DND-41 (cell line): ENCODE data around the gene DOCK9.

ENCODE experiments used
- ATAC-seq: fragments of 200-7000 bp; cut with Tn5 transposase; 3 replicates; pipeline ENCODE4 v1.9.1; 2021; ENCODE audit warnings: low read depth; ENCODE audit not compliant: insufficient read depth
- DNase-seq: peaks from one replicate; pipeline ENCODE4 v3.0.0-alpha.2; 2020
- H2AFZ ChIP-seq: 2 replicates; pipeline ENCODE4 v1.6.0; 2012; ENCODE audit warnings: low read depth, low read length
- H3K27ac ChIP-seq: 2 replicates; pipeline ENCODE4 v1.5.1; 2012; ENCODE audit warnings: low read length, inconsistent platforms
- H3K27me3 ChIP-seq: fragments of 200-600 bp; sonication (generic); 2 replicates; pipeline ENCODE4 v1.6.0; 2012; ENCODE audit warnings: low read length, mild to moderate bottlenecking, inconsistent platforms; ENCODE audit not compliant: insufficient read depth, poor library complexity
- H3K36me3 ChIP-seq: 2 replicates; pipeline ENCODE4 v1.5.1; 2012; ENCODE audit warnings: low read length, inconsistent platforms; ENCODE audit not compliant: insufficient read depth
- H3K4me1 ChIP-seq: 2 replicates; pipeline ENCODE4 v1.5.1; 2012; ENCODE audit warnings: mild to moderate bottlenecking, low read length; ENCODE audit not compliant: insufficient read depth
- H3K4me2 ChIP-seq: 2 replicates; pipeline ENCODE4 v1.6.0; 2012; ENCODE audit warnings: mild to moderate bottlenecking, moderate library complexity, low read length, inconsistent platforms; ENCODE audit not compliant: insufficient read depth
- H3K4me3 ChIP-seq, 2 experiments: fragments of 200-600 bp in 1 of 2; shearing (Covaris generic) in 1 of 2; 2 replicates each; pipeline ENCODE4 v1.5.1; 2012 to 2016; ENCODE audit warnings: inconsistent platforms in 2 of 2, low read length in 2 of 2, mild to moderate bottlenecking in 2 of 2, low read depth in 1 of 2, moderate library complexity in 1 of 2
- H3K79me2 ChIP-seq: 2 replicates; pipeline ENCODE4 v1.6.0; 2012; ENCODE audit warnings: low read length, inconsistent platforms; ENCODE audit not compliant: insufficient read depth
- H3K9ac ChIP-seq: 2 replicates; pipeline ENCODE4 v1.6.0; 2012; ENCODE audit warnings: low read depth, mild to moderate bottlenecking, inconsistent platforms, low read length, moderate library complexity
- H3K9me3 ChIP-seq: 2 replicates; pipeline ENCODE4 v1.5.1; 2012; ENCODE audit warnings: low read length, moderate library complexity, mild to moderate bottlenecking, inconsistent platforms; ENCODE audit not compliant: insufficient read depth, severe bottlenecking
- H4K20me1 ChIP-seq: 2 replicates; pipeline ENCODE4 v1.6.0; 2012; ENCODE audit warnings: low read length; ENCODE audit not compliant: insufficient read depth
- CTCF ChIP-seq: IDR thresholded peaks from 2 replicates; pipeline ENCODE4 v1.5.1; 2012; ENCODE audit warnings: borderline replicate concordance, low read length, moderate library complexity, mild to moderate bottlenecking; ENCODE audit not compliant: poor library complexity, severe bottlenecking; ENCODE audit errors: extremely low read depth
- EZH2 ChIP-seq: IDR thresholded peaks from 3 replicates; pipeline ENCODE4 v1.6.1; 2012; ENCODE audit warnings: borderline replicate concordance, low read depth, mild to moderate bottlenecking, moderate library complexity, low read length, inconsistent platforms; ENCODE audit not compliant: severe bottlenecking

DOCK9 gene

DNA sequence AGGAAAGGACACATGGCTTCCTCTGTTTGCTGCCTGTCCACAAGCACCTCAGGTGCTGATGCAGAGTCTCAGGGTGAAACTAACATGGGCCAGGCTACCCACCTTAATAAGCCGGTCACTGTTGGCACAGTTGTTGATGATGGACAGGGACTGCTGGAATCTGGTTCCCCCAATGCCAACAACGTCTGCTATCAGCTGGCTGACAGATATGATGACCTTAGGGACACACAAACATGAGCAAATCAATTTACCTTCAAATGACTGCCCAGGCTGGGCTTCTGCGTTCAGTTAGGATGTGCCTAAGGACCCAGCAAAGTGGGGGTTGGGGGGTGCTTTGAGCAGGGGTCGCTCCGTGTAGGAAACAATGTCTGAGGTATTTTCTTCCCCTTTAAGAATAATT lies 148.3 kb downstream of the DOCK9 start:
- Histone ChIP-seq H3K27ac (no peak overlapping the region), H3K79me2 (no peaks in the 10 kb centered on the region), H3K4me3 (no peak overlapping the region), H2AFZ (no peak overlapping the region), H3K27me3 (no peaks in the 10 kb centered on the region), H3K4me1 (no peaks in the 10 kb centered on the region), H3K4me2 (no peak overlapping the region), H3K9me3 (no peaks in the 10 kb centered on the region), H3K36me3 (peaks cover 31% of the 10 kb centered on the region), H4K20me1 (no peaks in the 10 kb centered on the region), H3K9ac (no peak overlapping the region)
- DNase-seq, result no peak
- TF ChIP-seq EZH2, result no peak
- no peak for TF ChIP-seq CTCF
- ATAC-seq, result no peak

DNA sequence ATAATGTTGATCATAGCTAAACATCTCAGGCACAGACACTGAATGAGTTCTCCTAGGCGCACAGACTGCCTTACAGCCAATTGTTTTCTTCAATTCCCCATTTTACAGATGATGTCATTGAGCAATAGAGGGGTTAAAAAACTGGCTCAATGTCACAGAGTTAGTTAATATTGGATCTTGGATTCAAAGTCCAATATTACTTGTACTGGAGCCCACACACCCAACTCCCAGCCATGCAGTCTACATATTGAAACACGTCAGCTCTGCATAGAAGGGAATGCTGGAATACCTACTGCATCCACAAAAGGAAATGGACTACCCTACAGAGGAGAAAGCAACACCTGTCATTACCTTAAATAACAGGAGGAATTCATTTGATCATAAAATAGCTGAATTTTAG lies 149.2 kb downstream of the DOCK9 start:
- no peak overlapping the region for H3K4me2 ChIP-seq
- H3K9me3 ChIP-seq, result no peaks in the 10 kb centered on the region
- ATAC-seq (no peak), DNase-seq (no peak)
- H3K79me2 ChIP-seq, result no peaks in the 10 kb centered on the region
- no peaks in the 10 kb centered on the region for H3K27me3 ChIP-seq
- no peak overlapping the region for H3K9ac ChIP-seq
- no peak overlapping the region for H3K4me3 ChIP-seq
- no peak overlapping the region for H2AFZ ChIP-seq
- H3K4me1 ChIP-seq, result no peaks in the 10 kb centered on the region
- TF ChIP-seq EZH2 (no peak), CTCF (no peak)
- H3K27ac ChIP-seq, result no peak overlapping the region
- H3K36me3 ChIP-seq, result peaks cover 38% of the 10 kb centered on the region
- H4K20me1 ChIP-seq, result no peaks in the 10 kb centered on the region

- no peak for DNase-seq
- TF ChIP-seq CTCF, result no peak
- no peak for TF ChIP-seq EZH2
- Histone ChIP-seq H3K9ac (no peak overlapping the region), H3K4me3 (no peak overlapping the region), H2AFZ (no peak overlapping the region), H3K79me2 (no peaks in the 10 kb centered on the region), H3K27me3 (no peaks in the 10 kb centered on the region), H3K4me2 (no peak overlapping the region), H3K27ac (no peak overlapping the region), H3K4me1 (no peaks in the 10 kb centered on the region), H3K9me3 (no peaks in the 10 kb centered on the region), H3K36me3 (peaks cover 44% of the 10 kb centered on the region), H4K20me1 (no peaks in the 10 kb centered on the region)
- no peak for ATAC-seq
Observed at GRCh38 chr13:98827449-98827848, 150.4 kb downstream of the DOCK9 start.

GRCh38 chr13:98826146-98826545 lies 151.7 kb downstream of the DOCK9 start:
- H3K9me3 ChIP-seq, result no peaks in the 10 kb centered on the region
- H3K27me3 ChIP-seq, result no peaks in the 10 kb centered on the region
- no peak overlapping the region for H3K4me3 ChIP-seq
- ATAC-seq, result no peak
- H2AFZ ChIP-seq, result no peak overlapping the region
- DNase-seq, result no peak
- H3K4me2 ChIP-seq, result no peak overlapping the region
- H3K79me2 ChIP-seq, result no peaks in the 10 kb centered on the region
- no peak for TF ChIP-seq EZH2
- TF ChIP-seq CTCF, result no peak
- H3K27ac ChIP-seq, result no peak overlapping the region
- H3K4me1 ChIP-seq, result no peaks in the 10 kb centered on the region
- no peak overlapping the region for H3K9ac ChIP-seq
- H4K20me1 ChIP-seq, result no peaks in the 10 kb centered on the region
- peaks cover 48% of the 10 kb centered on the region for H3K36me3 ChIP-seq
